Measurements from ENCODE around the gene ETV3L.
"Not testable (repeated sequence)": the region's sequence is repeated elsewhere in the genome, so short reads cannot be mapped to it uniquely, and the experiment has no call there.

Gene ETV3L

GRCh38 chr1:157104598-157105293 lies 5.1 kb upstream of the ETV3L start:
- DNase-seq: no peak

GRCh38 chr1:157103268-157103667 lies 3.7 kb upstream of the ETV3L start:
- no peak for DNase-seq

- DNase-seq: no peak
Measured at GRCh38 chr1:157101149-157101548, 1.5 kb upstream of the ETV3L start.

GRCh38 chr1:157098987-157099632 lies 498 bp downstream of the ETV3L start:
- DNase-seq: not testable (repeated sequence)

- no peak for DNase-seq
Measured at GRCh38 chr1:157098519-157098918, 1.1 kb downstream of the ETV3L start.

- DNase-seq: no peak
Measured at GRCh38 chr1:157097692-157098091, 1.9 kb downstream of the ETV3L start.

- no peak for DNase-seq
Measured at GRCh38 chr1:157096881-157097280, 2.7 kb downstream of the ETV3L start.

- DNase-seq: no peak
Measured at GRCh38 chr1:157095551-157095950, 4.1 kb downstream of the ETV3L start.

GRCh38 chr1:157095091-157095490 lies 4.5 kb downstream of the ETV3L start:
- no peak for DNase-seq

- no peak for DNase-seq
Measured at GRCh38 chr1:157092831-157093230, 6.8 kb downstream of the ETV3L start.

- DNase-seq: no peak
Measured at GRCh38 chr1:157091668-157092273, 7.8 kb downstream of the ETV3L start.

- DNase-seq: no peak
Measured at GRCh38 chr1:157091186-157091585, 8.4 kb downstream of the ETV3L start.

GRCh38 chr1:157090771-157091170 lies 8.8 kb downstream of the ETV3L start:
- no peak for DNase-seq

GRCh38 chr1:157090196-157090647 lies 9.4 kb downstream of the ETV3L start:
- DNase-seq: peak; percentile 86 to 90

- no peak for DNase-seq
Measured at GRCh38 chr1:157089789-157090188, 9.8 kb downstream of the ETV3L start.

- DNase-seq: no peak
Measured at GRCh38 chr1:157088607-157089006, 11.0 kb downstream of the ETV3L start.

- no peak for DNase-seq
Measured at GRCh38 chr1:157087030-157087429, 12.6 kb downstream of the ETV3L start.

- no peak for DNase-seq
Measured at GRCh38 chr1:157086299-157086698, 13.3 kb downstream of the ETV3L start.

GRCh38 chr1:157085421-157085820 lies 14.2 kb downstream of the ETV3L start:
- no peak for DNase-seq

- DNase-seq: no peak
Measured at GRCh38 chr1:157084720-157085119, 14.9 kb downstream of the ETV3L start.

GRCh38 chr1:157081707-157082106 lies 17.9 kb downstream of the ETV3L start:
- DNase-seq: no peak

- DNase-seq: no peak
Measured at GRCh38 chr1:157080714-157081113, 18.9 kb downstream of the ETV3L start.

- DNase-seq: no peak
Measured at GRCh38 chr1:157077394-157077793, 22.2 kb downstream of the ETV3L start.
